NCI-H1417 treated with DMSO at 0.1 percent for 48 hours (cell line): Measurements from ENCODE around the gene BCO2.
"Not testable (repeated sequence)": the region's sequence is repeated elsewhere in the genome, so short reads cannot be mapped to it uniquely, and the experiment has no call there.

ENCODE experiments used
- DNase-seq: peaks from one replicate; lab custom pipeline; 2025; lab: John Stamatoyannopoulos, UW

The BCO2 gene

GRCh38 chr11:112167145-112167544, 8.2 kb upstream of the BCO2 start, which contains the start of gene TEX12:
Gene TEX12 (plus strand): TSS chr11:112167372. CDS start chr11:112169269, 1,897 bp downstream.
- no peak for DNase-seq

GRCh38 chr11:112172362-112172994, 2.8 kb upstream of the BCO2 start:
- DNase-seq = no peak

GRCh38 chr11:112173152-112173551, 2.2 kb upstream of the BCO2 start:
- DNase-seq = no peak

GRCh38 chr11:112175599-112175952, 264 bp downstream of the BCO2 start:
- DNase-seq = no peak

- no peak for DNase-seq
Measured at GRCh38 chr11:112176077-112176476, 765 bp downstream of the BCO2 start.

GRCh38 chr11:112177589-112177988, 2.3 kb downstream of the BCO2 start:
- DNase-seq = no peak

- no peak for DNase-seq
Measured at GRCh38 chr11:112178428-112178827, 3.1 kb downstream of the BCO2 start.

- no peak for DNase-seq
Measured at GRCh38 chr11:112178936-112179335, 3.6 kb downstream of the BCO2 start.

- no peak for DNase-seq
Measured at GRCh38 chr11:112179601-112180000, 4.3 kb downstream of the BCO2 start.

GRCh38 chr11:112182867-112183266, 7.6 kb downstream of the BCO2 start:
- DNase-seq = no peak

- no peak for DNase-seq
Measured at GRCh38 chr11:112185883-112186282, 10.6 kb downstream of the BCO2 start.

- no peak for DNase-seq
Measured at GRCh38 chr11:112186304-112186703, 11.0 kb downstream of the BCO2 start.

GRCh38 chr11:112195113-112195512, 19.8 kb downstream of the BCO2 start:
- not testable (repeated sequence) for DNase-seq

GRCh38 chr11:112195951-112196351, 20.6 kb downstream of the BCO2 start:
- DNase-seq = no peak

GRCh38 chr11:112196519-112197087, 21.3 kb downstream of the BCO2 start:
- no peak for DNase-seq

- DNase-seq = not testable (repeated sequence)
Measured at GRCh38 chr11:112199101-112199500, 23.8 kb downstream of the BCO2 start.

- DNase-seq = no peak
Measured at GRCh38 chr11:112200252-112200651, 24.9 kb downstream of the BCO2 start.

- DNase-seq = no peak
Measured at GRCh38 chr11:112206071-112206470, 30.8 kb downstream of the BCO2 start.

- DNase-seq = no peak
Measured at GRCh38 chr11:112210890-112211289, 35.6 kb downstream of the BCO2 start.

- DNase-seq = no peak
Measured at GRCh38 chr11:112211536-112211935, 36.2 kb downstream of the BCO2 start.

GRCh38 chr11:112212290-112212689, 37.0 kb downstream of the BCO2 start:
- DNase-seq = no peak

GRCh38 chr11:112212710-112213109, 37.4 kb downstream of the BCO2 start:
- no peak for DNase-seq

- DNase-seq = no peak
Measured at GRCh38 chr11:112213753-112214152, 38.4 kb downstream of the BCO2 start.

- DNase-seq = no peak
Measured at GRCh38 chr11:112215621-112216020, 40.3 kb downstream of the BCO2 start.
